ENCODE data around the gene APEH.
"Not testable (repeated sequence)": the region's sequence is repeated elsewhere in the genome, so short reads cannot be mapped to it uniquely, and the experiment has no call there.

DNA sequence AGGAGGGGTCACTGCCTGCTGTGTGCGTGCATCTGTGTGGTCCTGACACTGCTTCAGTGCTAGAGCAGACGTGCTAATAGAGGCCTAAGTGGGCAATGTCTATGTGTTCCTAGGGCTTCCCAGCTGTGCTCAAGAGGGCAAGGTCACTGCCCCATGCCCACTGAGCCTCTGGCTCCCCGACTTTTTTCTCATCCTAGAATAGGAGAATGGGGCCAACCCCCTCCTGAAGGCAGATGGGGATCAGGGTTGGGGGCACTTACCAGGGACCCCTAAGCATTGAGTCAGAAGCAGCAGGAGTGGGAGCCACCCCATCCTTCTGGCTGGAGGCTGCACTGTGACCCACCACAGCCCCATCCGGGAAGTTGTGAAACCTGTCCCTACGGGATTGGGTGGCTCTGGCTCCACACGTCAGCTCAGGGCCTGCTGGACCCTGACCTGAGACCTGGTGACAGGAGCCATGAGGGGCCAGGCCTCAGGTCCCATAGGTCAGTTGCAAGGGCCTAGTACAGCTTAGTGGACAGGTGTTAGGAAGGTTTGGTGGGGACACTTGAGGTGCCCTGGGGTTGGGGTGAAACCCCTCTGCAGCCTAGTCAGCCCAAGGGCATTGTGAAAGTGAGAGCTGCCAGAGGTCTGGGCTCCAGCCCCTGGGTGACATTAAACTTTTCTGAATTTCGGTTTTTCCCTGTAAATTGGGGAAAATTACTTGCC, 14.3 kb downstream of the APEH start:
- TF ChIP-seq EZH2 (IDR thresholded peaks at IDR 0.05; ENCODE audit: low read length, missing control alignments) = not testable (repeated sequence)
- TF ChIP-seq, protein P1, sequence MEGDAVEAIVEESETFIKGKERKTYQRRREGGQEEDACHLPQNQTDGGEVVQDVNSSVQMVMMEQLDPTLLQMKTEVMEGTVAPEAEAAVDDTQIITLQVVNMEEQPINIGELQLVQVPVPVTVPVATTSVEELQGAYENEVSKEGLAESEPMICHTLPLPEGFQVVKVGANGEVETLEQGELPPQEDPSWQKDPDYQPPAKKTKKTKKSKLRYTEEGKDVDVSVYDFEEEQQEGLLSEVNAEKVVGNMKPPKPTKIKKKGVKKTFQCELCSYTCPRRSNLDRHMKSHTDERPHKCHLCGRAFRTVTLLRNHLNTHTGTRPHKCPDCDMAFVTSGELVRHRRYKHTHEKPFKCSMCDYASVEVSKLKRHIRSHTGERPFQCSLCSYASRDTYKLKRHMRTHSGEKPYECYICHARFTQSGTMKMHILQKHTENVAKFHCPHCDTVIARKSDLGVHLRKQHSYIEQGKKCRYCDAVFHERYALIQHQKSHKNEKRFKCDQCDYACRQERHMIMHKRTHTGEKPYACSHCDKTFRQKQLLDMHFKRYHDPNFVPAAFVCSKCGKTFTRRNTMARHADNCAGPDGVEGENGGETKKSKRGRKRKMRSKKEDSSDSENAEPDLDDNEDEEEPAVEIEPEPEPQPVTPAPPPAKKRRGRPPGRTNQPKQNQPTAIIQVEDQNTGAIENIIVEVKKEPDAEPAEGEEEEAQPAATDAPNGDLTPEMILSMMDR (conservative IDR thresholded peaks at IDR 0.05 in 1 of 2, IDR thresholded peaks at IDR 0.05 in 1 of 2; ENCODE audit: low read depth in 1 of 2, low read length in 2 of 2) = not testable (repeated sequence)

All from fibroblast of lung (primary cell).